IMR-90 (cell line): ENCODE results near the gene GSTA2. TPM values are rescaled to one million over a fixed set of nuclear protein-coding genes. Genes with fewer than 3 reads are reported as not detected.
"Not testable (repeated sequence)": the region's sequence is repeated elsewhere in the genome, so short reads cannot be mapped to it uniquely, and the experiment has no call there.

Experiments
- ATAC-seq: fragments of 200-7000 bp; cut with Tn5 transposase; 2 replicates; pipeline ENCODE4 v1.9.1; 2020; ENCODE audit warnings: low read depth, mild to moderate bottlenecking, moderate library complexity
- BruUV-seq: library from RNA; stranded (reverse); fragments of 400-500 nt; replicated peaks from 2 replicates; lab custom pipeline; 2021; lab: Mats Ljungman, UMichigan
- CTCF ChIA-PET: fragments of 300-600 bp; formaldehyde crosslinking; extraction: SDS; loops from one replicate; lab custom pipeline; 2021; ENCODE audit warnings: antibody characterized with exemption; lab: Yijun Ruan, JAX
- POLR2A ChIA-PET: fragments of 300-600 bp; sonication (Branson Sonifier 250); formaldehyde crosslinking; loops from one replicate; lab custom pipeline; 2022; ENCODE audit warnings: antibody characterized with exemption; ENCODE audit not compliant: unreplicated experiment; lab: Charles Lee
- DNase-seq: peaks from one replicate; pipeline ENCODE4 v3.0.0; 2013
- H2AFZ ChIP-seq: replicated peaks from 2 replicates; pipeline ENCODE3; 2013; ENCODE audit warnings: low read length, mild to moderate bottlenecking; ENCODE audit not compliant: poor library complexity
- H2AK5ac ChIP-seq: 2 replicates; pipeline ENCODE4 v1.6.1; 2013; ENCODE audit warnings: low read depth, low read length, inconsistent platforms
- H2AK9ac ChIP-seq: replicated peaks from 2 replicates; pipeline ENCODE3; 2013; ENCODE audit warnings: mild to moderate bottlenecking, low read depth, low read length, moderate library complexity; ENCODE audit not compliant: poor library complexity
- H2BK120ac ChIP-seq: 2 replicates; pipeline ENCODE4 v1.6.1; 2013; ENCODE audit warnings: low read depth, low read length, inconsistent platforms
- H2BK15ac ChIP-seq: 3 replicates; pipeline ENCODE4 v1.6.1; 2013; ENCODE audit warnings: low read depth, low read length, inconsistent platforms
- H2BK20ac ChIP-seq: 2 replicates; pipeline ENCODE4 v1.6.1; 2013; ENCODE audit warnings: low read depth, mild to moderate bottlenecking, inconsistent platforms, low read length, moderate library complexity
- H2BK5ac ChIP-seq: 2 replicates; pipeline ENCODE4 v1.6.1; 2013; ENCODE audit warnings: mild to moderate bottlenecking, low read depth, low read length, inconsistent platforms; ENCODE audit not compliant: poor library complexity, severe bottlenecking
- H3K14ac ChIP-seq: replicated peaks from 2 replicates; pipeline ENCODE4 v1.6.1; 2013; ENCODE audit warnings: low read depth, low read length, inconsistent platforms
- H3K18ac ChIP-seq: 2 replicates; pipeline ENCODE4 v1.6.1; 2013; ENCODE audit warnings: low read depth, low read length, control low read depth
- H3K23ac ChIP-seq: 2 replicates; pipeline ENCODE4 v1.6.1; 2013; ENCODE audit warnings: low read depth, low read length, inconsistent platforms
- H3K27ac ChIP-seq: 2 replicates; pipeline ENCODE4 v1.5.1; 2013; ENCODE audit warnings: mild to moderate bottlenecking, control low read depth, low read length; ENCODE audit not compliant: insufficient read depth
- H3K27me3 ChIP-seq: 2 replicates; pipeline ENCODE4 v1.6.1; 2013; ENCODE audit warnings: low read length; ENCODE audit not compliant: control insufficient read depth, insufficient read depth
- H3K36me3 ChIP-seq: 2 replicates; pipeline ENCODE4 v1.6.1; 2013; ENCODE audit warnings: low read length, mixed read lengths; ENCODE audit not compliant: control insufficient read depth, insufficient read depth
- H3K4ac ChIP-seq: 2 replicates; pipeline ENCODE4 v1.6.1; 2013; ENCODE audit warnings: low read depth, low read length, inconsistent platforms
- H3K4me1 ChIP-seq: 2 replicates; pipeline ENCODE4 v1.6.1; 2013; ENCODE audit warnings: low read length, mixed read lengths; ENCODE audit not compliant: control insufficient read depth, insufficient read depth
- H3K4me2 ChIP-seq: 2 replicates; pipeline ENCODE4 v1.6.1; 2013; ENCODE audit warnings: low read depth, mild to moderate bottlenecking, control low read depth, low read length, moderate library complexity
- H3K4me3 ChIP-seq: 2 replicates; pipeline ENCODE4 v1.5.1; 2013; ENCODE audit warnings: low read depth, mild to moderate bottlenecking, control low read depth, low read length, moderate library complexity; ENCODE audit not compliant: insufficient read depth
- H3K56ac ChIP-seq: 2 replicates; pipeline ENCODE4 v1.6.1; 2013; ENCODE audit warnings: low read length, inconsistent platforms; ENCODE audit not compliant: insufficient read depth; ENCODE audit errors: extremely low read depth
- H3K79me1 ChIP-seq, 2 experiments: 2 replicates each; pipeline ENCODE4 v1.6.1; 2013; ENCODE audit warnings: low read length in 2 of 2, inconsistent platforms in 1 of 2, low read depth in 1 of 2
- H3K9ac ChIP-seq: 2 replicates; pipeline ENCODE4 v1.6.1; 2013; ENCODE audit warnings: low read depth, low read length, control low read depth
- H3K9me1 ChIP-seq: 2 replicates; pipeline ENCODE4 v1.6.1; 2013; ENCODE audit warnings: low read length, inconsistent platforms; ENCODE audit not compliant: insufficient read depth
- H3K9me3 ChIP-seq: 2 replicates; pipeline ENCODE4 v1.6.1; 2013; ENCODE audit warnings: low read length; ENCODE audit not compliant: control insufficient read depth, insufficient read depth
- H4K20me1 ChIP-seq: 2 replicates; pipeline ENCODE4 v1.6.1; 2013; ENCODE audit warnings: low read length, inconsistent platforms; ENCODE audit not compliant: insufficient read depth
- H4K5ac ChIP-seq: 2 replicates; pipeline ENCODE4 v1.6.1; 2013; ENCODE audit warnings: mild to moderate bottlenecking, low read depth, low read length, control low read depth
- H4K8ac ChIP-seq, 2 experiments: 2 replicates each; pipeline ENCODE4 v1.6.1; 2013; ENCODE audit warnings: low read depth in 2 of 2, low read length in 2 of 2, control low read depth in 1 of 2, inconsistent platforms in 1 of 2
- H4K91ac ChIP-seq: 2 replicates; pipeline ENCODE4 v1.6.1; 2013; ENCODE audit warnings: low read depth, low read length, inconsistent platforms; ENCODE audit not compliant: insufficient read depth
- WGBS, 2 experiments: methylation state at CpG; one replicate each; pipeline versions ENCODE4 v1.1.5 to v1.1.7; 2013; ENCODE audit warnings: missing lambda C conversion rate in 2 of 2; ENCODE audit not compliant: insufficient read length in 1 of 2; ENCODE audit errors: extremely low coverage in 2 of 2; 5-methylcytosine and 5-hydroxymethylcytosine counted together
- dilution Hi-C: fragments of 300-500 bp; cut with HindIII; formaldehyde crosslinking; loops from one replicate; pipeline ENCODE4 v1.14.3; 2018; ENCODE audit warnings: low sequenced_read_pairs; ENCODE audit not compliant: unreplicated experiment
- in situ Hi-C: fragments of 300-500 bp; cut with MboI; formaldehyde crosslinking; loops from 3 replicates; pipeline ENCODE4 v1.14.3; 2019; ENCODE audit warnings: low sequenced_read_pairs, inconsistent platforms, mixed read lengths
- intact Hi-C: fragments of 100-400 bp; cut with micrococcal nuclease; formaldehyde crosslinking; loops from 2 replicates; pipeline ENCODE4 v1.10.0; 2022
- polyA plus RNA-seq, 3 experiments: library from polyadenylated mRNA; depleted of rRNA; stranded (reverse); fragments of >200 nt; gene quantifications; 2 replicates each; pipeline ENCODE4 v1.2.3, GENCODE V29; 2012; ENCODE audit warnings: low replicate concordance in 1 of 3
- total RNA-seq: library from RNA; depleted of rRNA; stranded (reverse); fragments of >200 nt; gene quantifications from 2 replicates; pipeline ENCODE4 v1.2.3, GENCODE V29; 2012

The GSTA2 gene
- total and polyA plus RNA-seq, 2 of the 4 experiments (the other 2 are of a cell fraction): not detected

GRCh38 chr6:52747301-52747700 lies 16.0 kb downstream of the GSTA2 start:
- not testable (repeated sequence) for H3K9ac ChIP-seq

More at GRCh38 chr6:52747301-52747700, 16.0 kb downstream of the GSTA2 start:
- Histone ChIP-seq H3K4ac (peak overlapping the region; percentile 72; the same call in 1 of the 2 replicates), H3K23ac (0 out of 2 replicates have a peak overlapping the region, but pooled peaks have one; percentile 24), H2BK120ac (peak overlapping the region; percentile 86), H3K18ac (peak overlapping the region; percentile 27; the same call in 1 of the 2 replicates), H4K8ac (peak overlapping the region in 1 of 2 experiments; percentile 40; a peak in 2 of 4 replicates), H3K27ac (0 out of 2 replicates have a peak overlapping the region, but pooled peaks have one; percentile 44), H2BK5ac (peak overlapping the region; percentile 73), H4K91ac (peak overlapping the region; percentile 7; the same call in 1 of the 2 replicates), H3K14ac (0 out of 2 replicates have a peak overlapping the region, but pooled peaks have one; percentile 37)
- H3K56ac ChIP-seq, H2AK9ac ChIP-seq, H4K20me1 ChIP-seq, BruUV-seq, H3K27me3 ChIP-seq, H2BK20ac ChIP-seq, H3K36me3 ChIP-seq, H3K4me2 ChIP-seq, H3K4me1 ChIP-seq, H3K9me3 ChIP-seq, in situ Hi-C loops, H3K79me1 ChIP-seq, H3K4me3 ChIP-seq, intact Hi-C loops, H3K9me1 ChIP-seq, H4K5ac ChIP-seq, CTCF ChIA-PET, dilution Hi-C loops, H2AK5ac ChIP-seq, H2AFZ ChIP-seq, H2BK15ac ChIP-seq, POLR2A ChIA-PET: not testable (repeated sequence)
- DNase-seq: peak; percentile 22
- ATAC-seq: peak; percentile 63
- no CpG with 5 or more reads among the region's 3 CpGs for WGBS, 2 experiments
